HG03095 (cell line): ENCODE results near the gene DAB2IP.

Experiments
- ATAC-seq: cut with Tn5 transposase; IDR thresholded peaks from one replicate; pipeline ENCODE4 v1.9.1; 2021; ENCODE audit warnings: moderate library complexity; ENCODE audit not compliant: unreplicated experiment

The DAB2IP gene

GRCh38 chr9:121773286-121773953 is 122.0 kb downstream of the DAB2IP start:
- no peak for ATAC-seq

DNA sequence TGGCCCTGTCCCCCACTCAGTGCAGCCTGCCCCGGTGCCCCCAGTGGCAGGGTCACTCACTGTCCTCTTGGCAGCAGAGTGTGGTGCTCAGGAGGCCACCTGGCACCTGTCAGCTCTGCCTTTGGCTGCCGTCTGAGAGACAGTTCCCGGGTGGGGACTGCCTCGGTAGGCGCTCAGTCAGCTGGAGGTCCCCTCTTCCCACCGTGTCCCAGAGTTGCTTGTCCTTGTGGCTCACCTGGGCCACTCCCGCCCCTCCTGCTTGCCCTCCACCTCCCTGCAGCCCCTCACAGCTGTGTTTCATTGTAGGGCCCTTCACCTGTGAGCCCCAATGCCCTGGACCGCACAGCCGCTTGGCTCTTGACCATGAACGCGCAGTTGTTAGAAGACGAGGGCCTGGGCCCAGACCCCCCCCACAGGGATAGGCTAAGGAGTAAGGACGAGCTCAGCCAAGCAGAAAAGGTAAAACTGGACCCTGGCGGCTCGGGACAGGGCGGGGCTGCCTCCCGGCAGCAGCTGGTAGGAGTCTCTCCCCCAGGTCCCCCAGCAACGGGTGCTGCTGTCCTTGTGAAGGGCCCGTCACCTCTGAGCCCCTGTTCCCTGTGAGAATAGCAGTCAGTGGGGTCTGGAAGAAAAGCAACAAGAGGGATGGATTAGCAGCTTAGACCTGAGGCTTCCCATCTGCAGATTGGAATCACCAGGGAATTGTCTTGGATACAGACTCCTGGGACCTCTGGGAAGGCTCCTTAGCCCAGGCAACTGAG is 122.7 kb downstream of the DAB2IP start:
- ATAC-seq, result no peak

GRCh38 chr9:121774715-121775613 is 123.5 kb downstream of the DAB2IP start:
- ATAC-seq, result no peak

DNA sequence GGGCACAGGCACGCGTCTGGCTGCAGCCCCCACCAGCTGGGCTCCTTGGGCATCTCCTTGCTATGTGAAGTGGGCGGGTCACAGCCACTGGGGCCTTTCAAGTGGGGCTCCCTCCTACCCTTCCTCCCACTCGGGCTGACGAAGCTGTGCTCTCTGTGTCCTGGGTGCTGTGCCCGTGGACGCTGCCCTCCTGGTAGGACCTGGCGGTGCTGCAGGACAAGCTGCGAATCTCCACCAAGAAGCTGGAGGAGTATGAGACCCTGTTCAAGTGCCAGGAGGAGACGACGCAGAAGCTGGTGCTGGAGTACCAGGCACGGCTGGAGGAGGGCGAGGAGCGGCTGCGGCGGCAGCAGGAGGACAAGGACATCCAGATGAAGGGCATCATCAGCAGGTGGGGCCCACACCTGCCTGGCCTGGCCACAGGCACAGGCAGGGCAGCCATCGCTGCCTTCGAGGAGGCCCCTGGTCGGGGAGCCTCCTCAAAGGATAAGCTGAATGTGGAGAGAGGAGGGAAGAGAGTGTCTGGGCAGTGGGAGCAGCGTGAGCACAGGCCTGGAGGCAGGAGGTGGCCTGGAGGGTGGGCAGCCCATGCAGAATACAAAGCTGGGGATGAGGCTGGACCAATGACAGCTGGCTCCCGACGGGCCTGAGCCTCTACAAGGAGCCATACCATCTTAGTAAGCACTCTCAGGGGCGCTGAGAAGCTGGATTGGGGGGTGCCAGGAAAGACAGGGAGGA is 124.7 kb downstream of the DAB2IP start:
- no peak for ATAC-seq

DNA sequence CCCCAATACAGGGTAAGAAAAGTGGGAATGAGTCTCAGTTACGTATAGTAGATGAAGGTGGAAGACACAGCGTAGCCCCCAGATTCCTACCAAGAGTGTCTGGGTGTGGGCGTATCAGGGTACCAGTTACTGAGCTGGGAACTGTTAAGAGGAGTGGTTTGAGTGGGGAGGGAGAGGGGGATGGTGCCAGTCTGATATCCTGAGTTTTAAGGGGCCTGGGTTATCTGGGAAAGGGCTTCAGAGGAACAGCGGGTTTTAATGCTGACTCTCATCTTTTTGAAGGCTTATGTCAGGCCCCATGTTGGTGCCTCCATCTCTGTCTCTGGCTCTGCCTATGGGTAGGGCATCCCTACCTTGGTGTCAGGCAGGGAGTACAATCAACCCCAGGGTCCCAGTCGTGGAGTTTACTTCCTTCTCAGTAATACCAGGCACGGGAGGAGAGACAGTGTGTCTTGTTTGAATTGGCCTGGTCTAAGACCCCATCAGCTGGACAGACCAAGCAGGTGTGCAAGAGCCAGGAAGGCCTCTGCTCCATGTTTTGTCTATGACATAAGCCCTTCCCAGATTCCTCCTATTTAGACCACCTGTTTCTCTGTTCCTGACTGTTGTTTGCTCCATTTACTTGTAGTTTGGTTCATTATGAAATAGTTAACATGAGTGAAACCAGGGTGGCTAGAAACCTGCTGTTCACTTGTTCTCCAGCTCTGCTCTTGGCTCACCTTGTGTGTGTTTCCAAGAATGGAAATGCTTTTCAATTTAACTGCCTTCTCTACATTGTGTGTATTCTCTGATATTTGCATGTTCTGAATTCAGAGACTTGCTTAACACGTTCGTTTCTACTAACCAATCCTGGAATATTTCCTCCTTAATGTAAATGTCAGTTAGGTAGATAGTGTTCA is 125.6 kb downstream of the DAB2IP start:
- no peak for ATAC-seq

- ATAC-seq, result no peak
Measured at GRCh38 chr9:121778252-121779225, 127.1 kb downstream of the DAB2IP start.

GRCh38 chr9:121779381-121780117 is 128.1 kb downstream of the DAB2IP start:
- no peak for ATAC-seq

- no peak for ATAC-seq
Measured at GRCh38 chr9:121780177-121781040, 129.0 kb downstream of the DAB2IP start.

DNA sequence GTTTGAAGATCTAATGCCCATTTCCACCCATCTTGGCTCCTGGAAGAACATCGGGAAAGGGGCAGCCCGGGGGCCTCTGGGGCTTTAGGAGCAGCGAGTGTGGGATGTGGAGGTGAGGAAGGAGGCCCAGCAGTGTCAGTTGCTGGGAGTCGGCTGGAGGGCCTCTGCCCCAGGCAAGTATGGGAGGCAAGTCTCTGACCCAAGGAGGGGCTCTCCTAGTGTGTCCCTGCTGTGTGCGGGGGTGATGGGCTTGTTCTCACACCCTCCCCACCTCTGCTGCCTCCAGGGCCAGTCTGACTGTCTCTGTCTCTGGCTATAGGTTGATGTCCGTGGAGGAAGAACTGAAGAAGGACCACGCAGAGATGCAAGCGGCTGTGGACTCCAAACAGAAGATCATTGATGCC is 129.7 kb downstream of the DAB2IP start:
- no peak for ATAC-seq

DNA sequence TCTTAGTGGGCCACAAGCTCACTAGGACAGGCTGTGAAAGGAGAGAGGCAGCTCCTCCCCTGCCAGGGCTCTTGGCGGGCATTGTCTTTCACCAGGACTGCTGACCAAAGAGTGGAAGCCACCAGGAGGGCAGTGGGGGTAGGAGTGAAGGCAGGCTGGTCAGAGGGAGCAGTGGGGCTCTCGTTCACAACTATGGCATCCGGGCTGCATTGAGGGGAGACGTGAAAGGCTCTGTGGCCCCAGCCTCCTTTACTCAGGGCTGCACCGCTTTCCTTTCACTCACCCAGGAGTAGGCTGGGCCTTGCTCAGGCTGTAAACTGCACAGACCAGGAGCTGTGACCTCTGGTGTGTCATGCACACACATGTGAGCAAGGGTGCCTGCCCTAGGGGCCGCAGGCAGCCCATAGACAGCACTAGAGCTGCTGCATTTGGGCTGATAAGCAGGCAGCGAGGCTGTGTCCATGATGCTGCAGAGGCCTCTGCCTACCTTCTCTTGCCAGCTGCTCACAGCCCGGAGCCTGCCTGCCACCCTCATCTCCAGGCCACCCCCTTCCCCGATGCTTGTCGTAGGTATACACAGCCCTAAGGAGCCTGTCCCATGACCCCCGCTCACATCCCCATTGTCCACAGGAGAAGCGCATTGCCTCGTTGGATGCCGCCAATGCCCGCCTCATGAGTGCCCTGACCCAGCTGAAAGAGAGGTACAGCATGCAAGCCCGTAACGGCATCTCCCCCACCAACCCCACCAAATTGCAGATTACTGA is 130.4 kb downstream of the DAB2IP start:
- ATAC-seq, result no peak

DNA sequence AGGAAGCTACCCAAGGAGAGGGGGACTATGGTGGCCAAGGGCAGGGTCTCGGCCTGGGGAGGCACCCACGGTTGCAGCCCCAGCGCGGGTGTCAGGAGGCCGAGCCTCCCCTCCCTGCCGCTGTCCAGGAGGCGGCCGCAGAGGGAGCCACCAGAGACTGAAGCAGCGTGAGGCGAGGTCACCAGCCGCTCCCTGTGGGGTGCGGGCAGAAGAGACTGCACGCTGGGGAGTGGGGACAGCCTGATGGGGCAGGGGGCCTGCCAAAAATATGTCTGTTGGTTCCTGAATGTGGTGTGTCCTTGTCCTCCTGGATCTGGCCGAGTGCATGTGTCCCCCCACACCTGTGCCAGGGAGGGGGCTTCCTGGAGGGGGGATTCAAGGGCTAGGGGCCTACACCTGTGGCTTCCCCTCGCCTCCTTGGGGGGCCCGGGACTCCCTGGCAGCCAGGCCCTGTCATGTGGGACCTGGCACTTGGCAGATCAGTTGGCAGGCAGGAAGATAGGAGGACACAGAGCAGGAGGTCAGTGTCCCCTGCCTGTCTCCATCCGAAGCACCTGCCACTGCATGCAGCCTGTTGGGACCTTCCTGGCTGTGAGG is 131.2 kb downstream of the DAB2IP start:
- no peak for ATAC-seq

- ATAC-seq, result no peak
Measured at GRCh38 chr9:121783111-121783510, 131.7 kb downstream of the DAB2IP start.

GRCh38 chr9:121783521-121784507 is 132.4 kb downstream of the DAB2IP start:
- no peak for ATAC-seq

DNA sequence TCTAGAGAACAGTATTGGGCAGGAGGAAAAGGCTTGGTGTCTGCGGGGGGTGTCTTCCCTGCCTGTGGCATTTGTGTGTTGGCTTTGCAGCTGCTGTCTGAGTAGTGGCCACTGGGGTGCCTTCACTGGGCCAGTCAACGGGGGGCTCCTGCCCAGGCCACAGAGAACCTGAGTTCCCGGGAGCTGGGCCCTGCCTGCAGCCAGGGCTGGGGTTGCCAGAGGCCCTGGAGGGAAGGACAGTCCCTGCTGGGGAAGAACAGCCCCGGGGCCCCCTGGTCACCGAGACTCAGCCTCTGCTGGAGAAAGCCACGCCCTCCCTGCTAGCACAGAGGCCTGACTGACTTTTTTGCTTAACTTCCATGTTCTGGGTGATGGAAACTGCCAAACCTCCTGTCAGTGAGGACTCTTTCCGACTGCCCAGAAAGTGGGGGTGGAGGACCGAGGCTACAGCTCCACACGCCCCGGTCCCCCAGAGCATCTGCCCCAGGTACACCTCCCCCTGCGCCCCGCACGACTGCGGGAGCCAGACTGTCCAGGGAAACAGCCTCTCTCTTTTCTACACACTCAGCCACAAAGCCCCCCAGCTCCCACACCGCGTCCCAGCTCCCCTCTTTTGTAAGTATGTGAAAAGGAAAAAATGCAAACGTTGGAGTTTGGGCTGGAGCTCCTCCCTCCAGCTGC is 133.4 kb downstream of the DAB2IP start:
- ATAC-seq, result no peak
